Astrocyte of the cerebellum (primary cell): ENCODE results near the gene DLST.

Source experiments
- DNase-seq: peaks from one replicate; pipeline ENCODE4 v3.0.0-alpha.2; 2011; ENCODE audit warnings: low read depth
- H3K4me3 ChIP-seq: 2 replicates; pipeline ENCODE4 v1.5.1; 2011; ENCODE audit warnings: mild to moderate bottlenecking, low read depth, low read length, moderate library complexity
- in situ Hi-C: cut with HindIII; loops from 2 replicates; pipeline ENCODE4 v1.10.0; 2017; ENCODE audit warnings: low sequenced_read_pairs
- TF ChIP-seq, protein P1 (sequence below): IDR thresholded peaks from 2 replicates; pipeline ENCODE4 v1.5.1; 2012; ENCODE audit warnings: low read length, low read depth, moderate library complexity, mild to moderate bottlenecking; ENCODE audit errors: missing control alignments

Gene DLST

DNA sequence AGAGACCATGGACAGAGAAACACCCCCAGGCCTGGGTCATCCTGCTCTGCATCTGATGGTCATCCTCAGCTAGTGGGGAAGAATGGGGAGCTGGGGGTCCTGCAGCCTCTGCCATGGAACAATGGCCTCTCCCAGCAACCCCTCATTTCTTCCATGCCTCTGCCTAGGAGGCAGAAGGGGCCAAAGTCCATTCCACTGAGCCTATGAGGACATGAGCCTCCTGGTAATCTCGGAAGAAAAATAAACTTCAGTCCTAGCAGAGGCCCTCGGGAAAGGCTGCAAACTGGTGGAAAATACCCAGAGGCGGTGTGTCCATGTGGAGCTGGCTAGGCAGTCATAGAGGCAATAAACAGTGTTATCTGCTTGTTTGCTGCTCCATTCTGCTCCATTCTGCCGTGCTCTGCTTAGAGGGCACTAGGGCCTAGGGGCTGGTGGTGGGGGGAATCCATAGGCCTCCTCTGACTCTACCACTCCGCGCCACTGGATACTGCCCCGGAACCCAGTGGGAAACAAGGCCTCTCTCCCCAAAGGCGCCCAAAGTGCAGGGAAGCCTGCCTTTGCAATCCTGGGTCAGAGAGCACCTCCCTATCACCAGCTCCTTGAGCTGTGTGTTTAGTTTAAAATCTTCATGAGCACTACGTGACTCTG lies 69.2 kb downstream of the DLST start:
- H3K4me3 ChIP-seq: no peak overlapping the region
- in situ Hi-C loops: no loop called here
- DNase-seq: no peak
- TF ChIP-seq, protein P1, sequence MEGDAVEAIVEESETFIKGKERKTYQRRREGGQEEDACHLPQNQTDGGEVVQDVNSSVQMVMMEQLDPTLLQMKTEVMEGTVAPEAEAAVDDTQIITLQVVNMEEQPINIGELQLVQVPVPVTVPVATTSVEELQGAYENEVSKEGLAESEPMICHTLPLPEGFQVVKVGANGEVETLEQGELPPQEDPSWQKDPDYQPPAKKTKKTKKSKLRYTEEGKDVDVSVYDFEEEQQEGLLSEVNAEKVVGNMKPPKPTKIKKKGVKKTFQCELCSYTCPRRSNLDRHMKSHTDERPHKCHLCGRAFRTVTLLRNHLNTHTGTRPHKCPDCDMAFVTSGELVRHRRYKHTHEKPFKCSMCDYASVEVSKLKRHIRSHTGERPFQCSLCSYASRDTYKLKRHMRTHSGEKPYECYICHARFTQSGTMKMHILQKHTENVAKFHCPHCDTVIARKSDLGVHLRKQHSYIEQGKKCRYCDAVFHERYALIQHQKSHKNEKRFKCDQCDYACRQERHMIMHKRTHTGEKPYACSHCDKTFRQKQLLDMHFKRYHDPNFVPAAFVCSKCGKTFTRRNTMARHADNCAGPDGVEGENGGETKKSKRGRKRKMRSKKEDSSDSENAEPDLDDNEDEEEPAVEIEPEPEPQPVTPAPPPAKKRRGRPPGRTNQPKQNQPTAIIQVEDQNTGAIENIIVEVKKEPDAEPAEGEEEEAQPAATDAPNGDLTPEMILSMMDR: no peak

DNA sequence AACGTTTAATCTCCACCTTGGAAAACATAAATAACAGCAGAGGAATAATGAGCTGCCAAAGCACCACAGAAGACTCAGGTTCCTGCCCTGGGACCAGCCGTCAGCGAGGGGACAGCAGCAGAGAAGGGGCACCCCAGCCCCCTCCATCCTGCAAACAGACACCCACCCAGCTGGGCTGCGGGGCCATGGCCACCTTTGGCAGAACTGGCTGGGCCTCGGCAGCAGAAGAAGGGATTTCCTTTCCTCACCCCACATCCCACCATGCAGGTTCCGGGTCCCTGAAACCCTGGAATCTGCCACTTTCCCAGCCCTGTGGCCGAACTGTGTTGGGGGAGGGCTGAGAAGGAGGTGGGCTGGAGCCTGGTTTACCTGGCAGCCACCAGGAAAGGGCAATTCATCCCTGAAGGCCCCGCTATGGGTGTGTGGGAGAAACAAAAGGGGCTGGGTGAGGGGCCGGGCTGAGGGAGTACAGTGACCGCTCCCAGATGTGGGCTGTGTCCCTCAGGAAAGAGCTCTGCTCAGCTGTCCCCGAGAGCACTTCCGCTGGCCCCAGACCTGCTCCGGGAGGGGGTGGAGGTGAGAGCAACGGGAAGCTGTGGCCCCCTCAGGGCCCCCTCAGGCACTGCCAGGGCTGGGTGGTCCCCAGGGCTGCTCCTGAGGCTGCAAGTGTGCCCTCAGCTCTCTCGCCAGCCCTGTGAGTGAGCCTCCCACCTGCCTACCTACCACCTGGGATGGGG lies 69.9 kb downstream of the DLST start:
- in situ Hi-C loops: no loop called here
- no peak for DNase-seq
- H3K4me3 ChIP-seq: no peak overlapping the region
- TF ChIP-seq, protein P1: no peak

DNA sequence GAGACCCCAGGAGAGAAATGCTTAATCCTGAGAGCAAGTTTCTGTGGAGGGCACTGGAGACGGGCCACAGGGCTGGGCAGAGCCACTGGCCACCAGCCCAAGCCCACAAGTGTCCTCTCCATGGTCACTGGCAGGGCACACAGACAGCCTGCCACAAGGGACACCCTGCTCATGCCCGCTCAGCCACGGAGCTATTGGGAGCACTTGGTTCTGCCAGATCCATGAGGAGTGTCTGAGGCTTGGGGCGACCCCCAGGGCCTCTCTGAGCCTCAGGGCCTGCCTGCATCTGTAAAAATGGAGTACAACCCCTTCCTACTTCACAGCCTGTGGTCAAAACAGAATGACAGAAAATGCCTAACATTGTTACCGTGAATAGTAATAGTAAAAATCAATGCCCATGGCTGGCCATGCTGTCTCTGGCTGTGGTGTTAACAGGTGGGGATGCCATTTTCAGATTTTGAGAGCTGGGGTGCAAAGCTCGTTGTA lies 70.5 kb downstream of the DLST start:
- H3K4me3 ChIP-seq: no peak overlapping the region
- no peak for DNase-seq
- TF ChIP-seq, protein P1: no peak
- in situ Hi-C loops: no loop called here

DNA sequence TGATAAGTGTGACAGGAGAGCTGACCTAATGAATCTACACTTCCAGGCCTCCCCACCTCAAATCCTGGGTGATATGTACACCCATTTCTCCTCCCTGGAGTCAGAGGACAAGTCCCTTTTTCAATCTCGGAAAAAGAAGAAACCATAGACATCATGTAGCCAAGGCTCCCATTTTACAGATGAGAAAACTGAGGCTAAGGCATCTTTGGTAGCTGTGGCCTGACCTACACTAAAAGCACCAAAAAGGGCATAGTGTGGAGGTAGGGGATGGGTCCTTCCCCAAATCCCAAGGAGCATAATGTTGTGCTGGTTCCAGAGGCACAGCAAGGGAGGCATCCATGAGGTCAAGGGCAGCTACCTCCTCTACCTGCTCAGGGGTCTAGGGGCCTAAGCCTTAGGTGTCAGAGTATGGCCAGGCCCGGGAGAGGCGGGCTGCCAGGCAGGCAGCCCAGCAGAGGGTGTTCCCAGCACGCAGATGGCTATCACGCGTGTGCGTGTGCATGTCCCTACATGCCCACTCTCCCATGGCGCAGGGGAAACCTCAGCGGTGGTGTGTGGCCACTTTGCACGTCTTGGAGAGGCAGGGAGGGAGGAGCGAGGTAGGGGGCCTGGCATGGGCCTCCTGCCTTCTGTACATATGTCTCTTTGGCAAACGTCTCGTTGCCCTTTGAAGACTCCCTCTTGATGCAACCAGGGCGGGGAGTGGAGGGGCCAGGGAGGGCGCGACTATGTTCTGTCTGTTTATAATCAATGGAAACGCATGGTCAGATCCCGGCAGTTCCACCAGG lies 71.2 kb downstream of the DLST start:
- TF ChIP-seq, protein P1: no peak
- in situ Hi-C loops: no loop called here
- no peak overlapping the region for H3K4me3 ChIP-seq
- no peak for DNase-seq
